ENCODE results near the gene KRT222.

The KRT222 gene

DNA sequence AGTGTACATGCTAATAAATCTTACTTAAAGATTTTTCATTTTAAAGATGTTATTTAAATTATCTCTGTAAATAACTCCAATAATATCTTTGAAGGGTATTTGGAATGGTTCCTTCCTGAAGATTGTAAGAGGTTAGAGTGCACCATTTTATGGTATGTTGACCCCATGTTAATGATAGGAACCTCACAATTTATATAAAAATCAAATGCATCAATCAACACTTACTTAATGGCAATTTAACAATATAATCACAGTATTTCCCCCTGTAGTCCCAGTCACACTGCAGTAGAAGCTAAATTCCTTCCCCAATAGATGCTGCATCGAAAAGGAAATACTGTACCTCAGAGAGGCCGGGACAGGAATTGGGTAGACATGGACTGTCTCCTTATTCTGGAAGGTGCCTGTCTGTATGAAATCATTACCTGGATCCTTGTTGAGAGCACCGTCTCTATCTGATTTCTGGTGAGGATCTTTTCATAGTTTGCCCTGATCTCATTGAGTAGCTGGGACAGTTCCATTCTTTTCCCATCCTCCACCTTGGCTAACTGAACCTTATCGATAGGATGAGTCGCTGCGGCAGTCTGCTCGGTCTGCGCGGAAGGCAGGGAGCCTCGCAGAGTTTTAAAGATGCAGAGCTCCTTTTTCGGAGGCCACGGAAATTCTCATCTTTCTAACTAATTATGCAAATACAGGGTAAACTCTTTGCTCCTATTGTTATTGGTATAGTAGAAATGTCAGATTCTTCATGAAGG, at the start of gene KRT222:
KRT222 (minus strand) TSS at position 596 of the 752 bp plus-strand sequence; CDS start at position 518, 78 bp downstream.
- DNase-seq, result no peak

DNA sequence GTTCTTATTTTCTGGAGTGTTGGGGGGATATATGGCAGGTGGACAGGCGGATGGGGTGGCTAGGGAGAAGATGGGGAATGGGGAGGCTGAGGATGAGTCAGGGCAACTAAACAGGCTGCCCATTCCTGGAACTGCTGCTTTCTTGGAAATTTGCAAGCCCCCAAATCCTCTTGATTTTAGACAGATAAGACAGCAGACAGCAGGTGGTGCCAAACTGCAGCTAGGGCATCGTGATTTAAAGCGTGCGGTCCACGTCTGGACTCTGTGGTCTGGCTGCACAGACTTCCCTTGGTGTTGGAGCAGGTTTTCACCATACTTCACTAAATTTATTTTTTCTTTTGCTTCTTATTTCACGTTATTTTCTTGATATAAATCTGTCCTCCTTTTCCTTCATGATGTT, 49.5 kb upstream of the KRT222 start:
- DNase-seq, result no peak

DNA sequence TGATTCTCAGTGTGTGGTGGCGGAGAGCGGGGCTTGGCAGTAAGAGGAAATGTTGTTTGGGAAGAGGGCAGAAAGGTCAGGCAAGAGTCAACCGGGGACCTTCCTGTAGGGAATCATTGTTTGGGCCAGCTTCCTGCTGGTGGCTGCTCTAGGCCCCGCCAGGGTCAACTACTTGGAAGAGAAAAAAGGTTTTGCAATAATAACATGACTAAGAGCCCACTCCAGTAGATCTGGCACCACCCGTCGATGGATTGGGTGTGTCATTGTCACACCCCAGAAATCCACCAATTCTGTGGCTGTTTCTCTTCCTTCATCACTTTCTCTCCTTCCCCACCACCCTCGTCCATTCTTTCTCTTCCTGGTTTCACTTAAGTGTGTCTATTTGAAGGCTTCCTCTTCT, 42.8 kb upstream of the KRT222 start:
- no peak for DNase-seq

DNA sequence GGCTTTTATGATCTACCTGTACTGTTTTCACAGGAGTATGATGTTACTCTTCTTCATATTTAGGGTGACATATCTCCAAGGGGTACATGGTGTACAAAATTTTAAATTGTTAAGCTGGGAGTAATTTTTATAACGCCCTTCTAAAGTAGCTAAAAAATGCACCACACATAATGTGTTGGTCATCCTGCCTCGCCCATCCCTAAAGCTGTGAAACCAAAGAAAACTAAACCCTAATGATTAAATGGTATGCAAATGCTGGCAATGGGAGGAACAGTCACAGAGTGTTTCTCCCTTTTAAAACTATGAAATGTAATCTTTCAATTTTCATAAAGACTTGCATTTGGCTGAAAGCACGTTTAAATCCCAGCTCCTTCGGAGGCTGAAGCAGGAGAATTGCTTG, 40.6 kb upstream of the KRT222 start:
- no peak for DNase-seq

DNA sequence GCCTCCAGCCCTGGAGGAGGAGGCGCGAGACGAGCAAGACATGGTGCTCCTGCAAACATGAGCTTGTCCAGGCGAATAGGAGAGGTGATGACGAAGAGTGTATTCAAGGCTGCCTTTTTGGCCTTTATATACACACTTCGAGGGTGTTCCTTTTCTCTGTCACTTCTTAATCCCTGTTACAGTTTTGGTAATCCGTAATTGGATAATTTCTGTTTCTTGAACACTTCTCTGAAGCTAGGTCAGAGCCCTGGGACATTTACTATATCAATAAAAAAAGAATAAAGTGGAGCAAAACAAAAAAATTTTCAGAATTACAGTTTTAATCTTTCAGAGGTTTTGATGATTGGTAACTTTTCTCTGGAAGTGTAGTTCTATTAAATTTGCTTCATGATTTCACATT, 38.7 kb upstream of the KRT222 start, which contains the start of gene KRT24:
KRT24 (minus strand) TSS at position 101 of the 400 bp plus-strand sequence; CDS start at position 42, 59 bp downstream.
- DNase-seq, result no peak

DNA sequence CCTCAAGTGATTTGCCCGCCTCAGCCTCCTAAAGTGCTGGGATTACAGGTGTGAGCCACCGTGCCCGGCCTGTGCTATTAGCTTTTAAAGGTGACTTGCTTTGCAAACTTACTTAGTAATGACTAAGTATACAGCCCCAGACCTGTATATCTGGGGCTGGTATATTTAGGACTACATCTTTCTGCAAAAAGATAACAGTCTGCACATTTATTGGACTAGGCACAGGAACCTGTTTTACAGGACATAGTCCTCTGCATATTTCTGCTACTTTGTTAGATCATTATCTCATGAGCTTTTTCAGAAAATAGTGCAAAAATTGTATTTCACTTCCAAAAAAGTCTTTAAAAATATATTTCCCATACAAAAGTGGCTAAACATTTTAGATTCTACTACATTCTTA, 37.3 kb upstream of the KRT222 start:
- DNase-seq, result no peak

DNA sequence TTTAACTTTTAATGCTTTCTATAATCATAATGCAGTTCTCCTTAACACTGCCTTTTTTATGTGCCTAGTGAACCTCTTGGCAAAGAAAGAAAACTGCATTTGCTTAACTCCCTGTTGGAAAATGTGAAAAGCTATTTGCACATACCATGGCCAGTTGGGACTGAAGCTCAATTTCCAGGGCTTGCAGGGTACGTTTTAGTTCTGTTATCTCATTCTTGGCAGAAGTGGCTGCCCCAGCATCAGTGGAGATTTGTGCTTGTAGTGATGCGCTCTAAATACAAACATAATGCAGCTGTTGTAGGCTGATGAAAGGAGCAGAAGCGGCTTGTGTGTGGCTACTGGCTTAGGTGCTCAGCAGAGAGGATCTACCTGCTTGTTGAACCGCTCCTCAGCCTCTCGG, 34.9 kb upstream of the KRT222 start:
- DNase-seq, result no peak

DNA sequence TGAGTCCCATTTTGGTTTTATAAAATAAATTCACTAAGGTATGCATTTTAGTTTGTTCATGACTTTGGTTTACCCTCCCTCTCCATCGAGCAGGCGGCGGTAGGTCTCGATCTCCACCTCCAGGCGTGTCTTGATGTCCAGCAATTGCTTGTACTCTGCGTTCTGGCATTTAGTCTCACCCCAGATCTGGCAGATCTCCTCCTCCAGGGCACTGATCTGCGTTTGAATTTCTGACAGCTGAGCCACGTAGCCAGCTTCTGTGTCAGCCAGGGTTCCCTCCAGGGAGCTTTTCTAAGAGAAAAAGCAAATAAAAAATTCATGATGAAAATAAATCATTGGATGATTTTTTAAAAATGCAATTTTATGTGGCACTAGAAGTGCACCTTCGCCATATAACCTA, 34.4 kb upstream of the KRT222 start:
- no peak for DNase-seq

DNA sequence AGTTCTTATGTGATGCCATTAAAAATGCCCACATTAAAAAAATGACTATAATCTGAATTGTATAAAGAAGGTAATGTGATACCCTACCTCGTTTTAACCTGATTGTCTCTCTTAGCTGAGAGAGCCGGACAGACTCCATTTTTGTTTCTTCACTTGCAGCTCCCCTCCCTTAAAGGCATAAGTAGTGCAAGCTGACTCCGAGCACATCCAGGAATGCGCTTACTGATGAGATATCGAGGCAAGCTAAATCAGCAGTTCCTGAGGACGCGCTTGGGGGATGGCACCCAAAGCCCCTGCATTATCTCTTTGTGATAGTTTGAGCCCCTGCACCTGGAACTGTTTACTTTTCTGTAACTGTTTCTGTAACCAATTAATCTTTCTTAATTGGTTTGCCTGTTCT, 32.3 kb upstream of the KRT222 start:
- DNase-seq, result no peak

DNA sequence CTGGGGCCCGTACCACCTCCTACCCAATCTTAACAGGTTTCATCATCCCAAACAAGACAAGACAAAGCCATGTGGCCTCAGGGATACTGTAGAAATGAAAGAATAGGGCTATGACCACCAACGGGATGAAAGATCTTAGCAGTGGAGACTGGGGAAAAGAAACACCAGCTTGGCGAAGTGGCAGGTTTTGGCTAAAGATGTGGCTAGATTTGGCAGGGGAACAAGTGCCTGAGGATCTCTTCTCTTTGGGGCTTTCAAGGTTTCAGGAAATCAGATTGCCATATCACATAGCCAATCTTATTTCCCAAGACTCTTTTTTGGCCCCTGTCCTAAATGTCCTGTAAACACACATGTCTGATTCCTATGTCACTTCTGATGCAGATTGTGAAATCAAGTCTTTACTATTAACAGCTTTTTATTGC, 31.7 kb upstream of the KRT222 start:
- DNase-seq, result no peak

DNA sequence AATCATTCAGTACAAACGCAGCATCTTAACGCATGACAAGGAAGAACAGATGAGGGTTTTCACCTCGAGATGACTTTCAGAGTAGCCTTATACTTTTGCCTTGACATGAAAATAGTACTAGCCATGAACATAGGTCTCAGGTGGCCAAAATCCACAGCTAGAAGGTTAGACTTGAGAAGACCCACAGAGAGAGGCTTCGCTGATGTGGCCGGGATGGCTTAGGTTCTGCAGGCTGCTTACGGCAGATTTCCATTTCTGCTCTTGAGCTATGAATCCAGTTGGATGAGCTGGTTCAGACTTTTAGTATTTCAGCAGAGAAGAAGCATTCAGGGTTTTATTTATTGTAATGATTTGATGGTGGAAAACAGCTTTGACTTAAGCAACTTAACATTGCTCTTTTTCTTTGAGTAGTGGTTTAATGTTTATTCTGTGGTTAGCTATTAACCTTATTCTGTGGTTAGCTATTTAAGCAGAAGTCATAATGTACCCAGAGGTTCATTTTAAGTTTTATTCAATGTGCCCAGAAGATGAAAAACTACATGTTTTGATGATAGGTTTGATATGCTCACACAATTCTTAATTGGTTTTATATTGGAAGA, 31.0 kb upstream of the KRT222 start:
- no peak for DNase-seq

DNA sequence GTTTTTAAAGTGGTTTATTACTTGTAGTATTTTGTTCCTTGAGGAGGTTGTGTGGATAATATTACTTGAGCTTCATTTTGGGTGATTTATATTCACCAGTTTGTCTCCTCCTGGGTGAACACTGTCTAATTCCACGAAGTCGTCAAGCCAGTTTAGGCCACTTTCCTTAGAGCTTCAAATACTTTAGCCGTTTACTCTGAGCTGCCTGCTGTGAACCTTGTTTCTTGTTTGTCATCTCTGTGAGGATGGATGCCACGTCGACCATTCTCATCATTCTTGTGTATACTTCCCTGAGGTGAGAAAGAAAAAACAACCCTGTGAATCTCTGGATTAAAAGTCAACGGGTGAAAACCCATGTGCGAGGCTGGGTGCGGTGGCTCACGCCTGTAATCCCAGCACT, 29.6 kb upstream of the KRT222 start:
- DNase-seq, result no peak

DNA sequence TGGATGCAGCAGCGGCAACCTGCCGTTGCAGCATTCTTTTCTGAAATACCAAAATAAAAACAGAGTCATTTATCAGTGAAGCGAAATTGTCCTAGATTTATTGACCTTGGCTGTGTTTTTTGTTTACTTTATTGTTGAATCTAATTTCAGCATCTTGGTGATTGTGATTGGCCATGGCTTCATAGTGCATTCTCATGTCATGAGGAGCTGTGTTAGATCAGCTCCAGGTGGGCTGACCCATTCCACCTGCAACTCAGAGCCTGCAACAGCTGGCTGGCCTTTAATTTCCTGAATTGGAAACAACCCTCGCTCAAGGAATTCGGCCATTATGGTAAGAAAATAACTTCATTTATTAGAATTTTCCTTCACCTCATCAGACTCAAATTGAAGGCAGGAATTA, 22.1 kb upstream of the KRT222 start:
- no peak for DNase-seq

DNA sequence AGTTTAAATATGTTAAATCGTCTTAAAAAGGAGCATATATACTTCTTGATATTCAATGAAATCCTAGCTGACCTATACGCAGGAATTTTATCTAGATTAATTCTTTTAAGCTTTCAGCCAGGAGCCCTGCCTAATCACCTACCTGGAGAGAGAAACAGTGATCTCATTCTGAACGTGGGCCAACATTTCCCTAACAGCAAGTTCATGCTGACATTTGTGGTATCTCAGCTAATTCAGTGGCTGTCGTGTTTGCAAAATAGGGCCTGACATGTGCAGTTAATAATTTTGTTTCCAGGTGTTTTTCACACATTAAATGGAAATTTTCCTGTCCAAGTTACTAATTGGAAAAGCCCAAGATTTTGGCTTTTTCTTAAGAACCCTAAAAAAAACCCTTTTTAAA, 21.2 kb upstream of the KRT222 start:
- no peak for DNase-seq

DNA sequence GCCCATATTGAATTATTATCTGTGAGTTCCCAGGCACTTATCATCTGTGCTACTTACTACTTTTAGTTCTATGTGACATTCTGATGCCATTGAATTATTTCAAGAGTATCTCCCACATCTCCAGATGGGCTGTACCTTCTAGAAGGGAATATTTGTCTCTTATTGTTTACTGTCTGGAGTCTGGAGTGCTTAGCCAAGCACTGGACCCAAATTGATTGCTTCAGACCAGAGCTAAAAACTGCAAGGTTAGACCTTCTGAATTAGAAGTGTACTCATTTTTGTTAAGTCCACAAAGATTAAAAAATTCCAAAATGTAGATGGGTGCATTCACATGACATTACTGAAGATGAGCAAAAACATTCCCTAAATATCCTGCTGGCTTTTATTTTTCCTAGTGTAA, 16.0 kb upstream of the KRT222 start:
- DNase-seq, result no peak

DNA sequence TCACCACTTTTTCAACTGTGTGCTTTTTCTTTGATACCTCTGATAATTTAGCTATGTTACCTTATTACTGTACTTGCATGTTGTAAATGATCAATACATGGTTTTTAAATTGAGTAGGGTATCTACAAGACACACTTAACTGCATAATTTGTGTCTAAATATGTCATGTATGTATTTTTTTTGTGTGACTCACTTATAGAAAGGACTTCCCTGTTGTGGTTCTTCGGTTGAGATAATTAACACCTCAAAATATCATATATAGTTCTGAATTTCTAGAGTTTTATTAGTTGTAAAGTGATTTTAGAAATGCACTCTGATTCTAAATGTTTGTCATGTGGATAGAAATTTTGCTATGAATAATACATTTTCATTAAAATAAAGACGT, 14.5 kb upstream of the KRT222 start:
- no peak for DNase-seq

DNA sequence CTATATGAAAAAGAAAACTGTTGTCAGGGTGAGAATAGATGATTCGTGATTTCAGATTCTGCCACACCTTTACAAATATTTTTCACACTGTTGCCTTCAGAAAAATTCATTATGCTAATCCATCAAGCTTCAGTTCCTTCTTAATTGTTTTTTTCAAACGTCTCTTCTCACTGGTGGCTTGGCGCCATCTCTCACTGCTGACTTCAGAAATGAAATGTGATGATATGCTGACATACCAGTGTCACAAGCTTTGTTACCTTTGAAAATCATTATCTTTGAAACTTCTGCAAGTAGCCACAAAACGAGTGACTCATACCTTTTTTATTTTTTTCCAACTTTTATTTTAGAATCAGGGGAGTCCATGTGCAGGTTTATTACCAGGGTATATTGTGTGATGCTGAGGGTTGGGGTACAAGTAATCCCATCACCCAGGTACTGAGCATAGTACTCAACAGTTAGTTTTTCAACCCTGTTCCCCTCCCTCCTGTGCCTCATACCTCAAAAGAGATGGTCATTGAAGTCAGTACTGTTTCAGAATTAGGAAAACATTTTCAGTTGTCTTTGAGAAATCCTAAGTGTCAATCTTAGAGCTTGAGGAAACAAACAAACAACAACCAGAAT, 14.0 kb upstream of the KRT222 start:
- DNase-seq, result no peak

DNA sequence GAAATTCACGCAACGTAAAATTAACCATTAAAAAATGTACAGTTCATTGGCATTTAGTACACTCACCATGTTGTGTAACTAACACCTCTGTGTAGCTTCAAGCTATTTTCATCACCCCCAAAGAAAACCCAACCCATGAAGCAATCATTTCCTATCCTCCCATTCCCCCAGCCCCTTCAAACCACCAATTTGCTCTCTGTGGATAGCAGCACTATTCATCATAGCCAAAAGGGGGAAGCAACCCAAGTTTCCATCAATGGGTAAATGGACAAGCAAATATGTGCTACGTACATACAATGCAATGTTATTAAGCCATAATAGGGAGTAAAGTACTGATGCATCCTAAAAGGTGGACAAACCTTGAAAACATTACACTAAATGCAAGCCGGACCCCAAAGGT, 10.9 kb upstream of the KRT222 start:
- DNase-seq, result no peak

DNA sequence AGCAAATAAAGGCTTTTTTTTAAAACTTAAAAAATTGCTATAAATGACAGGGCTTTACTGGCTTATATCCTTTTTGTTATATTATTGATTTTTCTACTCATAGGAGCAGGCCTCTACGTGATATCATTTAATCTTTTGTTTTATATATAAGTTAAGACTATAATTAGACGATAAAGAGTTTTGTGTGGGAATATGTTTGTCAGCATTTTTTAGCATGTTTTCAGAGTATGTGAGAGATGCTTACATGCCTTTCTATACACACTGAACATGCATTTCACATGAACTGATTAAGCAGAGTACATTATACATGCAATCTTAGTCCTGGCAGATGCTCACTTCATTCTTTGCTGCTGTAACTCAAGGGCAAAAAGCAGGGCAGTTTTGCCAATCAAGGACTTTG, 7.7 kb upstream of the KRT222 start:
- no peak for DNase-seq

DNA sequence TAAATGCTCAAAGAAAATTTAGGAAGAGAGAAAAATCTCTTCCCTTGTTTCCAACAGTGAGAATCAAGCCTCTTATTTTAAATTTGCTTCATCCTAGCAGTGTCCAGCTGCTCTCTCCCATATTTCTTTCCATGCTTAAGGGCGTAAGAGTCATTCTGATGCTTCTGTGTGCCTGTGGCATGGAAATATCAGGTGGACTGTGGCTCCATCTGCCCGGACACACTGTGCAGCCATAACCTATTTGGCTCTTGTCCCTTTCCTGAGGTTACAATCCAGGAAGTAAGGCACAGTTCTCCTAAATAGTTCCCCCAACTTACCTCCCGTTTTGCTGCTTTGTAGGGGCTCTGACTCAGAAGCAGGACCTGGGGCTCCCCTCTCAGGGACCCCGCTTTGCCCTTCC, 6.3 kb upstream of the KRT222 start:
- DNase-seq, result no peak

DNA sequence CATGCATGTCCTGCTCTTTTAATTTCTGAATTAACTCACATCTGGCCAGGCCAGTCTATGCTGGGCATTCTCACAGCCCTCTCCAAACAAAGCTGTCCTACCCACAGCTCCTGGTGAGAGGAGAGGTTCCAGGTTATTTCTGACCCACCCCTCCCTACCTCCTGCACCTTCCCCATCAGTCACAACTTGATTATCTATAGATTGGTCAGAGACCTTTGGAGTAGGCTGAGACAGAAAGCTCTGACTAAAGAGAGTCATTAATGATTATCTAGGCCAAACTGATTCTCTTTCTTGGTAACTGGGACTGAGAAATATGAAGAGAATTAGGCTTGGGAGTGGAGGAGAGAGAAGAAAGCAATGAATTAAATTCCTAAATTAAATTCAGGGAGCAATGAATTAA, 1.4 kb upstream of the KRT222 start:
- DNase-seq, result no peak

DNA sequence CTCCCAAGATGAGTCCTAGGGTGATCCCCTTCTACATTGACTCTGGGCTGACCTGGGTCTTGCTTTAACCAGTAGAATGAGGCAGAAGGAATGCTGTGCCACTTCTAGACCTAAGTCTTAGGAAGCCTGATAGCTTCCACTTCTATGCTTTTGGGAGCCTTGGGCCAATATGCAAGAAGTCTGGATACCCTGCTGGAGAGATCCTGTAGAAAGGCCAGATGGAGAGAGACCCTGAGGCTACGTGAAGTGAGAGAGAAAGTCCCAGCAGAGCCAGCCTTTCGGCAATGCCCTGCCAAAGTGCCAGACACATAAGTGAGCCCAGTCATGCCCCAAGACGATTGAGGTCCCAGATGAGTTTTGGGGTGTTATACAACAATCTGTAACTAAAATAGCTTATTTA, 1.7 kb downstream of the KRT222 start:
- DNase-seq, result no peak

DNA sequence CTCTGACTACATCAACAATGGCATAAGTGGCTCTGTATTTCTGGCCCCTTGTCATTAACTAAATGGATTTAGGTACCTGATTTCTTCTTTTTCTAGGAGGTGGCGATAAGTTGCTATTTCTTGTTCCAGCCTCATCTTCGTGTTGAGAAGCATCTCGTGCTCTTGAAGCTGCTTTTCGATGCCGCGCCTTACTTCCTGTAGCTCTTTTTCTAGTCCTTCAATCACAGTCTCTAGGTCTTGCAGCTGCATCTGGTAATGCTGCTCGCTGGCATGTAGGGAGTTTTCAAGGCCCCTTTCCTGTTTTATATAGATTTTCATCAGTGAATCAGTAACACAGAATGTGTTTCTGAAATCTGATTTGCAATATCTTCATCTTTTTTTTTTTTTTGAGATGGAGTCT, 5.1 kb downstream of the KRT222 start:
- no peak for DNase-seq

DNA sequence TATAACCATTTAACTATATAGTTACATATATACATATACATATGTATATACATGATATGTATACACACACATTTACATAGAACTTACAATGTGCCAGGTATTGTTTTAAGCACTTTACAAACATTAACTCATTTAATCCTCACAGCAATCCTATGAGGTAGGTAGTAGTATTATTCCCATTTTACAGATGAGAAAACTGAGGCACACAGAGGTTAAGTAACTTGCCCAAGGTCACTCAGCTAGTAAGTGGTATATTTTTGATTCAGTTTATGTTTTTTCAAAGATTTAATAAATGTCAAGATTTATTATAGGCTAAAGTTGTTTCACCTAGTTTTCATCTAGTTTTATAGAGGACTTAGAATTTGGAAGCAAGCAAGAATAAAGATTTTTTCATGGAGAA, 6.6 kb downstream of the KRT222 start:
- no peak for DNase-seq

DNA sequence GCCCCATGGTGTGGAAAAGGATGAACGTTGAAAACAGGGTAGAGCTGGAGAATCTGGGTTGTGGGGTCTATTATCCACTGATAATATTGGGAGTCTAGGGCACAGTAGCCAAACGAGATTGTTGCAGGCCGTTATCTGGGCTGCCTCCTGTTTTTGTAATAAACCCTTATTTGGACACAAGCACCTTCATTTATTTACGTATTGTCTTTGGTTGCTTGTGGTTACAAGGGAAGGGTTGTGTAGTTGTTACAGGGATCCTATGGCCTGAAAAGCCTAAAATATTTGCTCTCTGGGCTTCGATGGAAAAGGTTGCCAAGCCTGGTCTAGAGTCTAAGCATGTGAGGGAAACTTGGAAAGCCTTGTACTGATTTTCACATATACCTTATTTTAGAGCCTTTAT, 13.0 kb downstream of the KRT222 start:
- no peak for DNase-seq

Measured in activated T-cell treated with anti-CD3 and anti-CD28 coated beads, Interleukin-2, amount 50 U/mL, for 48 hours (primary cell).